Body of pancreas (tissue), 4 donors: ENCODE results near the gene MUC5AC.

Source experiments
- CTCF ChIP-seq, 7 experiments: fragments of 450-650 bp in 4 of 7; fragments of 200-600 bp in 3 of 7; sonication (generic) in 3 of 7; IDR thresholded peaks; one replicate each; pipeline ENCODE4 v1.5.1; 2016 to 2019; ENCODE audit warnings: antibody characterized with exemption in 7 of 7
- POLR2A ChIP-seq, 3 donors: fragments of 450-650 bp; IDR thresholded peaks; one replicate each; pipeline ENCODE4 v1.6.1; 2016; ENCODE audit warnings: antibody characterized with exemption in 3 of 3, mild to moderate bottlenecking in 2 of 3

GRCh38 chr11:1196516-1197391 is 39.0 kb downstream of the MUC5AC start:
- TF ChIP-seq CTCF (IDR thresholded peaks at IDR 0.05) (no peak), POLR2A (IDR thresholded peaks at IDR 0.05) (no peak)
